Measurements from ENCODE around the gene CSRNP2. TPM values are rescaled to one million over a fixed set of nuclear protein-coding genes. Genes with fewer than 3 reads are reported as not detected.

Gene CSRNP2
- total and polyA plus RNA-seq, 2 of the 4 experiments (the other 2 are of a cell fraction), result 14.0 to 21.7 TPM

DNA sequence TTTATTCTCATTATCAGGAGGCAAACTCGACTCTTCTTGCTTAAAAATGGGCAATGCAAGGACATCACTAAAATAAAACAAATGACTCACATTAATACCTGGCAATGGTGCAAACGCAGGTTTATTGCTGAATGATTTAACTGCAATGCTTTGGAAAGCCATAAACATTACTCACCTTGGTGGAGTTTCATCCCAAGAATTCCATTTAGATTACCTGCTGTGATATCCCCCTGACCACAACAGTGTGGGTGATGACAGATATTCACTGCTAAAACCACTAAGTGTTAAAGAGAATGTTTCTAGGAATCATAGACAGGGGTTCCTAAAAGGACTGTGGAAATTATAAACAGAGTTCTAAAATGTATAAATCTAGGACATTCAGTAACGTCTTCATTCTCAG lies 35.3 kb upstream of the CSRNP2 start:
- no TSS peak for BruUV-seq (replicated peaks)
- Histone ChIP-seq H2AK9ac (replicated peaks; ENCODE audit: low read depth, low read length, poor library complexity) (no peak overlapping the region), H3K4ac (ENCODE audit: low read depth, low read length) (no peak overlapping the region), H2BK20ac (ENCODE audit: low read depth, low read length) (no peak overlapping the region), H2AFZ (replicated peaks; ENCODE audit: low read length, poor library complexity) (no peak overlapping the region), H4K20me1 (ENCODE audit: insufficient read depth, low read length) (peaks cover 4% of the 10 kb centered on the region; the same call in 1 of the 2 replicates), H3K14ac (replicated peaks; ENCODE audit: low read depth, low read length) (no peak overlapping the region), H2BK120ac (ENCODE audit: low read depth, low read length) (no peak overlapping the region), H3K4me2 (ENCODE audit: low read depth, low read length) (no peak overlapping the region), H3K36me3 (ENCODE audit: control insufficient read depth, insufficient read depth, low read length) (peaks cover 4% of the 10 kb centered on the region), H3K23ac (ENCODE audit: low read depth, low read length) (no peak overlapping the region), H4K5ac (ENCODE audit: low read depth, low read length) (no peak overlapping the region), H2BK15ac (ENCODE audit: low read depth, low read length) (no peak overlapping the region), H3K9ac (ENCODE audit: low read depth, low read length) (no peak overlapping the region), H3K18ac (ENCODE audit: low read depth, low read length) (no peak overlapping the region), H2BK5ac (ENCODE audit: low read depth, low read length, poor library complexity, severe bottlenecking) (no peak overlapping the region), H2AK5ac (ENCODE audit: low read depth, low read length) (no peak overlapping the region), H4K8ac (ENCODE audit: low read depth in 2 of 2, low read length in 2 of 2) (no peak overlapping the region), H3K4me1 (ENCODE audit: control insufficient read depth, insufficient read depth, low read length) (peaks cover 2% of the 10 kb centered on the region; the same call in 1 of the 2 replicates), H3K9me3 (ENCODE audit: control insufficient read depth, insufficient read depth, low read length) (no peaks in the 10 kb centered on the region), H4K91ac (ENCODE audit: insufficient read depth, low read depth, low read length) (no peak overlapping the region), H3K9me1 (ENCODE audit: insufficient read depth, low read length) (no peaks in the 10 kb centered on the region), H3K27me3 (ENCODE audit: control insufficient read depth, insufficient read depth, low read length) (no peaks in the 10 kb centered on the region), H3K4me3 (ENCODE audit: insufficient read depth, low read depth, low read length) (no peak overlapping the region), H3K79me1 (ENCODE audit: low read depth in 1 of 2, low read length in 2 of 2) (peaks cover 0 to 10% of the 10 kb centered on the region in 2 experiments; a peak in 1 of 4 replicates), H3K56ac (ENCODE audit: extremely low read depth, insufficient read depth, low read length) (no peak overlapping the region), H3K27ac (ENCODE audit: insufficient read depth, low read length) (no peak overlapping the region)
- dilution Hi-C loops (cut with HindIII; ENCODE audit: low sequenced_read_pairs, unreplicated experiment), result no loop called here
- TF ChIP-seq NFE2L2 (IDR thresholded peaks at IDR 0.05; ENCODE audit: low read depth, low read length) (no peak), CEBPB (IDR thresholded peaks at IDR 0.05; ENCODE audit: low read depth, low read length) (peak; percentile 42; the same call in 1 of the 2 replicates), MAFK (IDR thresholded peaks at IDR 0.05; ENCODE audit: low read depth, low read length) (no peak), RAD21 (IDR thresholded peaks at IDR 0.05; ENCODE audit: low read length) (no peak), FOS (IDR thresholded peaks at IDR 0.05; ENCODE audit: low read depth, low read length) (peak; percentile 33; the same call in 1 of the 2 replicates), MAZ (IDR thresholded peaks at IDR 0.05; ENCODE audit: borderline replicate concordance, low read depth, low read length) (no peak)
- TF ChIP-seq, protein P1, sequence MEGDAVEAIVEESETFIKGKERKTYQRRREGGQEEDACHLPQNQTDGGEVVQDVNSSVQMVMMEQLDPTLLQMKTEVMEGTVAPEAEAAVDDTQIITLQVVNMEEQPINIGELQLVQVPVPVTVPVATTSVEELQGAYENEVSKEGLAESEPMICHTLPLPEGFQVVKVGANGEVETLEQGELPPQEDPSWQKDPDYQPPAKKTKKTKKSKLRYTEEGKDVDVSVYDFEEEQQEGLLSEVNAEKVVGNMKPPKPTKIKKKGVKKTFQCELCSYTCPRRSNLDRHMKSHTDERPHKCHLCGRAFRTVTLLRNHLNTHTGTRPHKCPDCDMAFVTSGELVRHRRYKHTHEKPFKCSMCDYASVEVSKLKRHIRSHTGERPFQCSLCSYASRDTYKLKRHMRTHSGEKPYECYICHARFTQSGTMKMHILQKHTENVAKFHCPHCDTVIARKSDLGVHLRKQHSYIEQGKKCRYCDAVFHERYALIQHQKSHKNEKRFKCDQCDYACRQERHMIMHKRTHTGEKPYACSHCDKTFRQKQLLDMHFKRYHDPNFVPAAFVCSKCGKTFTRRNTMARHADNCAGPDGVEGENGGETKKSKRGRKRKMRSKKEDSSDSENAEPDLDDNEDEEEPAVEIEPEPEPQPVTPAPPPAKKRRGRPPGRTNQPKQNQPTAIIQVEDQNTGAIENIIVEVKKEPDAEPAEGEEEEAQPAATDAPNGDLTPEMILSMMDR (conservative IDR thresholded peaks at IDR 0.05; ENCODE audit: low read depth, low read length), result no peak
- TF ChIP-seq, protein P2, sequence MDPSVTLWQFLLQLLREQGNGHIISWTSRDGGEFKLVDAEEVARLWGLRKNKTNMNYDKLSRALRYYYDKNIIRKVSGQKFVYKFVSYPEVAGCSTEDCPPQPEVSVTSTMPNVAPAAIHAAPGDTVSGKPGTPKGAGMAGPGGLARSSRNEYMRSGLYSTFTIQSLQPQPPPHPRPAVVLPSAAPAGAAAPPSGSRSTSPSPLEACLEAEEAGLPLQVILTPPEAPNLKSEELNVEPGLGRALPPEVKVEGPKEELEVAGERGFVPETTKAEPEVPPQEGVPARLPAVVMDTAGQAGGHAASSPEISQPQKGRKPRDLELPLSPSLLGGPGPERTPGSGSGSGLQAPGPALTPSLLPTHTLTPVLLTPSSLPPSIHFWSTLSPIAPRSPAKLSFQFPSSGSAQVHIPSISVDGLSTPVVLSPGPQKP (IDR thresholded peaks at IDR 0.05; ENCODE audit: borderline replicate concordance, low read depth, low read length), result no peak
- TF ChIP-seq, protein P3, sequence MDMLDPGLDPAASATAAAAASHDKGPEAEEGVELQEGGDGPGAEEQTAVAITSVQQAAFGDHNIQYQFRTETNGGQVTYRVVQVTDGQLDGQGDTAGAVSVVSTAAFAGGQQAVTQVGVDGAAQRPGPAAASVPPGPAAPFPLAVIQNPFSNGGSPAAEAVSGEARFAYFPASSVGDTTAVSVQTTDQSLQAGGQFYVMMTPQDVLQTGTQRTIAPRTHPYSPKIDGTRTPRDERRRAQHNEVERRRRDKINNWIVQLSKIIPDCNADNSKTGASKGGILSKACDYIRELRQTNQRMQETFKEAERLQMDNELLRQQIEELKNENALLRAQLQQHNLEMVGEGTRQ (IDR thresholded peaks at IDR 0.05; ENCODE audit: low read depth, low read length), result no peak
- peak; percentile 84 for DNase-seq
- 80% methylated on average over 1 of the region's 3 CpGs; no CpG with 5 or more reads in 1 of the 2 experiments for WGBS, 2 experiments (ENCODE audit: extremely low coverage in 2 of 2, insufficient read length in 1 of 2)
- in situ Hi-C loops (cut with MboI; ENCODE audit: low sequenced_read_pairs), result no loop called here
- ChIA-PET CTCF (no interaction called here), POLR2A (ENCODE audit: unreplicated experiment) (no interaction called here)
- intact Hi-C loops (cut with micrococcal nuclease), result no loop called here
- ATAC-seq (ENCODE audit: low read depth), result no peak; the same call in 1 of the 2 replicates
